Karpas-422 (cell line): Measurements from ENCODE around the gene MT2A. TPM values are rescaled to one million over a fixed set of nuclear protein-coding genes. Genes with fewer than 3 reads are reported as not detected.

Source experiments
- DNase-seq: peaks from one replicate; pipeline ENCODE4 v3.0.0-alpha.2; 2015
- H2AFZ ChIP-seq: fragments of 200-600 bp; sonication (generic); 2 replicates; pipeline ENCODE4 v1.6.1; 2014; ENCODE audit warnings: antibody characterized with exemption, low read length, mixed read lengths
- H3K27ac ChIP-seq: fragments of 200-600 bp; sonication (generic); 2 replicates; pipeline ENCODE4 v1.5.1; 2014; ENCODE audit warnings: mild to moderate bottlenecking, low read length, moderate library complexity
- H3K27me3 ChIP-seq: fragments of 200-600 bp; sonication (generic); 2 replicates; pipeline ENCODE4 v1.6.1; 2014; ENCODE audit warnings: low read length, mixed read lengths
- H3K36me3 ChIP-seq: fragments of 200-600 bp; sonication (generic); 2 replicates; pipeline ENCODE4 v1.6.1; 2014; ENCODE audit warnings: low read length, mixed read lengths; ENCODE audit not compliant: insufficient read depth
- H3K4me1 ChIP-seq: fragments of 200-600 bp; sonication (generic); 2 replicates; pipeline ENCODE4 v1.6.1; 2014; ENCODE audit warnings: mild to moderate bottlenecking, low read length, mixed read lengths
- H3K4me2 ChIP-seq: fragments of 200-600 bp; sonication (generic); 2 replicates; pipeline ENCODE4 v1.6.1; 2014; ENCODE audit warnings: low read length, low read depth, mild to moderate bottlenecking; ENCODE audit not compliant: poor library complexity, severe bottlenecking
- H3K4me3 ChIP-seq: fragments of 200-600 bp; sonication (generic); 2 replicates; pipeline ENCODE4 v1.5.1; 2014; ENCODE audit warnings: mild to moderate bottlenecking, antibody characterized with exemption, low read length, mixed read lengths
- H3K79me2 ChIP-seq: fragments of 200-600 bp; sonication (generic); 2 replicates; pipeline ENCODE4 v1.6.1; 2014; ENCODE audit warnings: mild to moderate bottlenecking, low read length, mixed read lengths
- H3K9ac ChIP-seq: fragments of 200-600 bp; sonication (generic); 2 replicates; pipeline ENCODE4 v1.6.0; 2014; ENCODE audit warnings: low read length
- H3K9me2 ChIP-seq: fragments of 200-600 bp; sonication (generic), shearing (Covaris generic); replicated peaks from 2 replicates; pipeline ENCODE4 v1.6.0; 2014; ENCODE audit warnings: mild to moderate bottlenecking, low read length, moderate library complexity; ENCODE audit not compliant: insufficient read depth
- H3K9me3 ChIP-seq: fragments of 300-700, 200-600 bp; sonication (generic); 2 replicates; pipeline ENCODE4 v1.6.1; 2014; ENCODE audit warnings: low read length, mixed read lengths
- H4K20me1 ChIP-seq: fragments of 200-600 bp; sonication (generic); 2 replicates; pipeline ENCODE4 v1.6.1; 2014; ENCODE audit warnings: mild to moderate bottlenecking, antibody characterized with exemption, low read length, low read depth; ENCODE audit not compliant: insufficient read depth
- total RNA-seq: library from RNA; depleted of rRNA; stranded (reverse); fragments of >200 nt; shearing (Covaris generic); gene quantifications from 2 replicates; pipeline ENCODE4 v1.2.3, GENCODE V29; 2014; ENCODE audit warnings: low replicate concordance

MT2A gene
- total RNA-seq, 1 experiment from 2014 or later: 385 TPM

GRCh38 chr16:56643833-56644232, 35.4 kb downstream of the MT2A start:
- H3K4me2 ChIP-seq: peak overlapping the region; percentile 66
- H3K36me3 ChIP-seq: no peaks in the 10 kb centered on the region
- H3K4me3 ChIP-seq: peak overlapping the region; percentile 62

GRCh38 chr16:56645311-56645710, 36.9 kb downstream of the MT2A start:
- H3K4me1 ChIP-seq: peaks cover 56% of the 10 kb centered on the region
- 0 out of 2 replicates have a peak overlapping the region, but pooled peaks have one; percentile 11 for H3K9ac ChIP-seq
- H3K27ac ChIP-seq: no peak overlapping the region
- H3K4me2 ChIP-seq: peak overlapping the region; percentile 12
- H4K20me1 ChIP-seq: no peaks in the 10 kb centered on the region
- H3K27me3 ChIP-seq: no peaks in the 10 kb centered on the region
- no peaks in the 10 kb centered on the region for H3K9me2 ChIP-seq
- no peaks in the 10 kb centered on the region for H3K9me3 ChIP-seq
- no peaks in the 10 kb centered on the region for H3K79me2 ChIP-seq
- no peak for DNase-seq
- H3K4me3 ChIP-seq: no peak overlapping the region
- H3K36me3 ChIP-seq: no peaks in the 10 kb centered on the region
- no peak overlapping the region for H2AFZ ChIP-seq

More at GRCh38 chr16:56643833-56644232, 35.4 kb downstream of the MT2A start:
- peak overlapping the region; percentile 50; the same call in 1 of the 2 replicates for H2AFZ ChIP-seq
- no peaks in the 10 kb centered on the region for H3K79me2 ChIP-seq
- H3K9me2 ChIP-seq: no peaks in the 10 kb centered on the region
- H3K27ac ChIP-seq: no peak overlapping the region
- no peaks in the 10 kb centered on the region for H4K20me1 ChIP-seq
- peaks cover 64% of the 10 kb centered on the region for H3K4me1 ChIP-seq
- no peak for DNase-seq
- no peaks in the 10 kb centered on the region for H3K9me3 ChIP-seq
- H3K27me3 ChIP-seq: no peaks in the 10 kb centered on the region
- H3K9ac ChIP-seq: peak overlapping the region; percentile 69

GRCh38 chr16:56645838-56646237, 37.5 kb downstream of the MT2A start:
- DNase-seq: no peak
- Histone ChIP-seq H3K79me2 (no peaks in the 10 kb centered on the region), H4K20me1 (no peaks in the 10 kb centered on the region), H3K36me3 (no peaks in the 10 kb centered on the region), H3K9me3 (no peaks in the 10 kb centered on the region), H3K27ac (no peak overlapping the region; the same call in 1 of the 2 replicates), H3K4me2 (peak overlapping the region; percentile 57), H3K9ac (no peak overlapping the region), H3K27me3 (no peaks in the 10 kb centered on the region), H3K4me1 (peaks cover 56% of the 10 kb centered on the region), H3K9me2 (no peaks in the 10 kb centered on the region), H3K4me3 (no peak overlapping the region), H2AFZ (no peak overlapping the region)

DNA sequence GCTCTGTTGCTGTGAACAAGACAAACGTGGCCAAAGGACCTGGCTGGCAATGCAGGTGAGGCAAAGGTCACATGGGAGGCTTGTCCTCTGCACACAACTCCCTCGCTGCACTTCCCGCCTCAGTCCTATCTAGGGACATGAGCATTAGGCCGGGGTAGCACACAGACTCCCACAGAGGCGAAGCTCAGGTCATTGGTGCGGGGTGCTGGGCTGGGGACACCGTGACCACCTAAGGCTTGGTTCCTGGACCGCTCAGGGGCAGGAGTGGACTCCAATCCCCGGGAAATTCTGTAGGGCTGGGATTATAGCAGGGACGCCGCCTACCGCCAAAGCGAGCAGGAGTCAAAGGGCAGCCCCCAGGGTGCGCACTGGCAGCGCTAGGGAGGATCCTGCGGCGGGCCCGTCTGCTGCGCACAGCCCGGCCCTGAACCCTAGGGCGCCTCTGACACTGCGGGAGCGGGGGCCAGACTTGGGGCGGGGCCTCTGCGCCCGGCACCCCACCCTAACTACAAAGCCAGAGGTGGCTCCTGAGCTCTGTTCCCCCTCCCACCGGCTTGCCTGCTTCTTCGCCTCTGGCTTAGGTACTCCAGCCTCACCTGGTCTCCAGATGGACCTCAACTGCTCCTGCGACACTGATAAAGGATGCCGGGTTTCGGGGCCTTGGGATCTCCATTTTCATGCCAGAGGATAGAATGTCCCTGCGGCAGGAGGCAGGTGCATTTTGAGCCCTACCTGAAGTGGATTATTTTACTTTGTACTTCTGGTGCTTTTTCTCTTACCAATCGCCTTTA, 39.5 kb downstream of the MT2A start:
- H3K27me3 ChIP-seq: no peaks in the 10 kb centered on the region
- H3K9ac ChIP-seq: no peak overlapping the region
- H3K4me3 ChIP-seq: no peak overlapping the region
- no peak overlapping the region for H3K27ac ChIP-seq
- H2AFZ ChIP-seq: no peak overlapping the region
- no peaks in the 10 kb centered on the region for H3K36me3 ChIP-seq
- no peaks in the 10 kb centered on the region for H3K79me2 ChIP-seq
- H3K4me2 ChIP-seq: no peak overlapping the region
- H3K9me3 ChIP-seq: no peaks in the 10 kb centered on the region
- H3K9me2 ChIP-seq: no peaks in the 10 kb centered on the region
- no peaks in the 10 kb centered on the region for H4K20me1 ChIP-seq
- H3K4me1 ChIP-seq: peaks cover 53% of the 10 kb centered on the region
- no peak for DNase-seq

- H3K27ac ChIP-seq: no peak overlapping the region
- H3K27me3 ChIP-seq: no peaks in the 10 kb centered on the region
- H3K4me1 ChIP-seq: peaks cover 55% of the 10 kb centered on the region
- H3K36me3 ChIP-seq: no peaks in the 10 kb centered on the region
- no peak overlapping the region for H3K4me3 ChIP-seq
- DNase-seq: no peak
- H3K9me2 ChIP-seq: no peaks in the 10 kb centered on the region
- no peak overlapping the region for H3K9ac ChIP-seq
- no peak overlapping the region for H2AFZ ChIP-seq
- H3K4me2 ChIP-seq: no peak overlapping the region
- H3K9me3 ChIP-seq: no peaks in the 10 kb centered on the region
- H3K79me2 ChIP-seq: no peaks in the 10 kb centered on the region
- H4K20me1 ChIP-seq: no peaks in the 10 kb centered on the region
Measured at GRCh38 chr16:56649271-56649670, 40.9 kb downstream of the MT2A start.

DNA sequence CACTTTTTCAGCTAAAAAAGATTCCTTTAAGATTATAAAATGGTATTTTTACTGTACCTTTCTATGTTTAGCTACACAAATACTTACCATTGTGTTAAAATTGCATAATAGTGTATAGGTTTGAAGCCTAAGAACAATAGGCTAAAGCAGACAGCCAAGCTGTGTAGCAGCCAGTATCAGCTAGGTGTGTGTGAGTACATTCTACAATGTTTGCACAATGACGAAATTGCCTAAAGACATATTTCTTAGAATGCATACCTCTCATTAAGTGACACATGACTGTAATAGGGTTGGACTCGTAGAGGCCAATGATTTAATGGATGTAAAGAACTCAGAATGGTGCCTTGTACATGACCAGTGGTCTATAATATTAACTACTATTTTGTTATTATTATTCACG, 41.4 kb downstream of the MT2A start:
- H3K27me3 ChIP-seq: no peaks in the 10 kb centered on the region
- H2AFZ ChIP-seq: no peak overlapping the region
- no peak for DNase-seq
- H3K9me3 ChIP-seq: no peaks in the 10 kb centered on the region
- peaks cover 52% of the 10 kb centered on the region for H3K4me1 ChIP-seq
- H4K20me1 ChIP-seq: no peaks in the 10 kb centered on the region
- no peak overlapping the region for H3K9ac ChIP-seq
- no peaks in the 10 kb centered on the region for H3K79me2 ChIP-seq
- no peaks in the 10 kb centered on the region for H3K36me3 ChIP-seq
- H3K9me2 ChIP-seq: no peaks in the 10 kb centered on the region
- no peak overlapping the region for H3K4me3 ChIP-seq
- H3K27ac ChIP-seq: no peak overlapping the region
- no peak overlapping the region for H3K4me2 ChIP-seq

- H3K27ac ChIP-seq: no peak within 1 kb of the TSS; the same call in 1 of the 2 replicates
- H3K27me3 ChIP-seq: no peaks in the 10 kb centered on the region
- H3K36me3 ChIP-seq: no peaks in the 10 kb centered on the region
- H4K20me1 ChIP-seq: no peaks in the 10 kb centered on the region
- no peaks in the 10 kb centered on the region for H3K9me2 ChIP-seq
- H3K9me3 ChIP-seq: no peaks in the 10 kb centered on the region
- H3K4me3 ChIP-seq: no peak within 1 kb of the TSS; the same call in 1 of the 2 replicates
- no peak for DNase-seq
- H3K9ac ChIP-seq: peak within 1 kb of the TSS; percentile 55
- H3K79me2 ChIP-seq: no peaks in the 10 kb centered on the region
- H2AFZ ChIP-seq: peak within 1 kb of the TSS; percentile 18; the same call in 1 of the 2 replicates
- peak within 1 kb of the TSS; percentile 76 for H3K4me2 ChIP-seq
- peaks cover 43% of the 10 kb centered on the region for H3K4me1 ChIP-seq
Measured at GRCh38 chr16:56651586-56651985, 43.2 kb downstream of the MT2A start, which contains the start of gene MT1B. MT1B (plus strand) TSS chr16:56651886; CDS start chr16:56651954, 68 bp downstream.

DNA sequence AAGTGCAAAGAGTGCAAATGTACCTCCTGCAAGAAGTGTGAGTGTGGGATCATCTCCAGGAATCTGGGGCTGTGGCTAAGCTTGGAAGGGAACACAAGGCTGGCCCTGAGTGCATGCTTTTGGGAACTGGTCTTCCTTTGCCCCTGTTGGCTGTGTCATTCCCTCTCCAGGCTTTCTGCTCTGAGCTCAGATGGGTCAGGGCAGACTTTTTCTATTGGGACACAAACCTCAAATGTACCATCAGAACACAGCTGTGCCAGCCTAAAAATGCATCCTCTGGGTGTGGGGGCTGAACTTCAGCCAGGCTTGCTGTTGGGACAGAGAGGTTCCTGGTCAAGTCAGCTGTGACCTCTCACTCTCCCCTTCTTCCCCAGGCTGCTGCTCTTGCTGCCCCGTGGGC, 44.2 kb downstream of the MT2A start:
- Histone ChIP-seq H3K4me2 (peak overlapping the region; percentile 76), H3K4me3 (peak overlapping the region; percentile 37; the same call in 1 of the 2 replicates), H3K4me1 (peaks cover 37% of the 10 kb centered on the region), H3K79me2 (no peaks in the 10 kb centered on the region), H3K36me3 (no peaks in the 10 kb centered on the region), H3K9ac (peak overlapping the region; percentile 55), H2AFZ (peak overlapping the region; percentile 18; the same call in 1 of the 2 replicates), H3K9me3 (no peaks in the 10 kb centered on the region), H4K20me1 (no peaks in the 10 kb centered on the region), H3K27me3 (no peaks in the 10 kb centered on the region), H3K9me2 (no peaks in the 10 kb centered on the region), H3K27ac (peak overlapping the region; percentile 85; the same call in 1 of the 2 replicates)
- no peak for DNase-seq
